GM18505 (cell line): ENCODE data around the gene PRRT1.
A peak's percentile ranks its signal among the peaks of the same experiment; 100 is the strongest.

Experiments used
- ATAC-seq: cut with Tn5 transposase; IDR thresholded peaks from one replicate; pipeline ENCODE4 v1.9.1; 2021; ENCODE audit not compliant: unreplicated experiment
- POLR2A ChIP-seq: IDR thresholded peaks from 4 replicates; pipeline ENCODE4 v1.6.1; 2011; ENCODE audit warnings: borderline replicate concordance; ENCODE audit not compliant: insufficient read depth, insufficient read length; ENCODE audit errors: extremely low read depth

The PRRT1 gene

GRCh38 chr6:32117461-32117860 is 34.3 kb downstream of the PRRT1 start:
- no peak for TF ChIP-seq POLR2A
- ATAC-seq, result no peak

GRCh38 chr6:32116674-32117073 is 35.1 kb downstream of the PRRT1 start:
- ATAC-seq, result no peak

GRCh38 chr6:32115623-32116022 is 36.1 kb downstream of the PRRT1 start:
- TF ChIP-seq POLR2A, result no peak
- no peak for ATAC-seq

More at GRCh38 chr6:32116674-32117073, 35.1 kb downstream of the PRRT1 start:
- no peak for TF ChIP-seq POLR2A

GRCh38 chr6:32114796-32115195 is 36.9 kb downstream of the PRRT1 start:
- no peak for TF ChIP-seq POLR2A
- no peak for ATAC-seq

GRCh38 chr6:32113386-32114352 is 38.1 kb downstream of the PRRT1 start:
- no peak for ATAC-seq
- no peak for TF ChIP-seq POLR2A

GRCh38 chr6:32112431-32112980 is 39.2 kb downstream of the PRRT1 start:
- no peak for ATAC-seq
- no peak for TF ChIP-seq POLR2A

- ATAC-seq, result no peak
- no peak for TF ChIP-seq POLR2A
Observed at GRCh38 chr6:32111424-32112066, 40.2 kb downstream of the PRRT1 start.

- TF ChIP-seq POLR2A, result no peak
- ATAC-seq, result no peak
Observed at GRCh38 chr6:32110632-32111031, 41.1 kb downstream of the PRRT1 start.

GRCh38 chr6:32109765-32110160 is 42.0 kb downstream of the PRRT1 start:
- no peak for ATAC-seq
- TF ChIP-seq POLR2A, result no peak

- no peak for ATAC-seq
- TF ChIP-seq POLR2A, result peak; percentile 17
Observed at GRCh38 chr6:32109114-32109764, 42.5 kb downstream of the PRRT1 start, which contains the start of gene TNXB. Gene TNXB, minus strand, starts transcription at chr6:32109338. Its CDS starts 11,140 bp downstream, at chr6:32098198.

- TF ChIP-seq POLR2A, result no peak
- no peak for ATAC-seq
Observed at GRCh38 chr6:32108727-32109113, 43.0 kb downstream of the PRRT1 start.

- no peak for ATAC-seq
- TF ChIP-seq POLR2A, result no peak
Observed at GRCh38 chr6:32108094-32108627, 43.6 kb downstream of the PRRT1 start.

GRCh38 chr6:32107406-32107805 is 44.3 kb downstream of the PRRT1 start:
- ATAC-seq, result no peak
- TF ChIP-seq POLR2A, result no peak
